Left lung (tissue), 10 donors: ENCODE data around the gene TFB1M. TPM values are rescaled to one million over a fixed set of nuclear protein-coding genes. Genes with fewer than 3 reads are reported as not detected.

ENCODE experiments used
- ATAC-seq: fragments of 200-7000 bp; cut with Tn5 transposase; one replicate; pipeline ENCODE4 v1.9.1; 2020; ENCODE audit warnings: moderate library complexity
- DNase-seq, 4 donors: peaks; one replicate each; pipeline ENCODE4 v3.0.0-alpha.2; 2013 to 2020
- H3K27ac ChIP-seq, 2 donors: fragments of 200-600 bp; sonication (generic) in 1 of 2; one replicate each; pipeline versions ENCODE4 v1.5.0 to v1.8.0; 2020 to 2021
- H3K27me3 ChIP-seq, 2 donors: fragments of 200-600 bp; sonication (generic) in 1 of 2; one replicate each; pipeline versions ENCODE4 v1.5.0 to v1.8.0; 2020 to 2021
- H3K36me3 ChIP-seq, 2 donors: fragments of 200-600 bp; sonication (generic) in 1 of 2; one replicate each; pipeline versions ENCODE4 v1.5.0 to v1.8.0; 2020 to 2021
- H3K4me1 ChIP-seq, 2 donors: fragments of 200-600 bp; one replicate each; pipeline ENCODE4 v1.8.0; 2021
- H3K4me3 ChIP-seq, 2 donors: fragments of 200-600 bp; sonication (generic) in 1 of 2; one replicate each; pipeline versions ENCODE4 v1.5.0 to v1.8.0; 2020 to 2021; ENCODE audit warnings: mild to moderate bottlenecking in 1 of 2
- H3K9me3 ChIP-seq, 2 donors: fragments of 200-600 bp; sonication (generic) in 1 of 2; one replicate each; pipeline versions ENCODE4 v1.5.0 to v1.8.0; 2020 to 2021
- intact Hi-C, 2 donors: fragments of 100-400 bp; cut with DNase I; formaldehyde crosslinking; loops; one replicate each; pipeline versions ENCODE4 v1.11.2 to v1.14.2; 2022
- polyA plus RNA-seq, 6 donors: library from polyadenylated mRNA; unstranded; fragments of 120-200 nt; gene quantifications; one replicate each; pipeline ENCODE4 v1.2.1, GENCODE V29; 2013; ENCODE audit not compliant: insufficient read length in 6 of 6
- total RNA-seq, 2 donors: library from RNA; stranded (reverse); fragmentation: NEBNext Ultra II Directional; extraction: Animal tissue kit (Norgen Biotek cat#: 25700); gene quantifications; one replicate each; pipeline ENCODE4 v1.2.1, GENCODE V29; 2021
- TF ChIP-seq, protein P1 (sequence below), 2 donors: fragments of 200-600 bp; sonication (generic) in 1 of 2; IDR thresholded peaks; one replicate each; pipeline versions ENCODE4 v1.5.0 to v1.8.0; 2021; ENCODE audit warnings: antibody characterized with exemption in 2 of 2
- donor health status: DM: no; HTN: yes; CAD: no.
- donor health status: DM: no; HTN: no; CAD: no.

The TFB1M gene
- total and polyA plus RNA-seq, 8 donors: 20.6 to 29.4 (median 24.0) TPM

DNA sequence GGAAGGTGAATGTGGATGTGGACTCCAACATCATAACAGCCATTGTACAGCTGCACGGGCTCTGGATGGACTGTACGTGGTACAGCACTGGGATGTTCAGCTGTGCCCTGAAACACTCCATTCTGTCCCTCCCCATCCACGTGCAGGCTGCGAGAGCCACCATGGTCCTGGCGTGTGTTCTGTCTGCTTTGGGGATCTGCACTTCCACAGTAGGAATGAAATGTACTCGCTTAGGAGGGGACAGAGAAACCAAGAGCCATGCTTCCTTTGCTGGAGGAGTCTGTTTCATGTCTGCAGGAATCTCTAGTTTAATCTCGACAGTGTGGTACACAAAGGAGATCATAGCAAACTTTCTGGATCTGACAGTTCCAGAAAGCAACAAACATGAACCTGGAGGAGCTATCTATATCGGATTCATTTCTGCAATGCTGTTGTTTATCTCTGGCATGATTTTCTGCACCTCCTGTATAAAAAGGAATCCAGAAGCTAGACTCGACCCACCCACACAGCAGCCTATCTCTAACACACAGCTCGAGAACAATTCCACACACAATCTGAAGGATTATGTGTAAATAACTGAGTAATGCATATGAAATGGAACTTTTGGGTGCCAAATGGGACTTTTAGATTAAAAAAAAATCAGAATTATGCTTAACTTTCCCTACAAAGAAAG lies 38.3 kb downstream of the TFB1M start:
- DNase-seq (no peak), ATAC-seq (no peak)
- TF ChIP-seq, protein P1, sequence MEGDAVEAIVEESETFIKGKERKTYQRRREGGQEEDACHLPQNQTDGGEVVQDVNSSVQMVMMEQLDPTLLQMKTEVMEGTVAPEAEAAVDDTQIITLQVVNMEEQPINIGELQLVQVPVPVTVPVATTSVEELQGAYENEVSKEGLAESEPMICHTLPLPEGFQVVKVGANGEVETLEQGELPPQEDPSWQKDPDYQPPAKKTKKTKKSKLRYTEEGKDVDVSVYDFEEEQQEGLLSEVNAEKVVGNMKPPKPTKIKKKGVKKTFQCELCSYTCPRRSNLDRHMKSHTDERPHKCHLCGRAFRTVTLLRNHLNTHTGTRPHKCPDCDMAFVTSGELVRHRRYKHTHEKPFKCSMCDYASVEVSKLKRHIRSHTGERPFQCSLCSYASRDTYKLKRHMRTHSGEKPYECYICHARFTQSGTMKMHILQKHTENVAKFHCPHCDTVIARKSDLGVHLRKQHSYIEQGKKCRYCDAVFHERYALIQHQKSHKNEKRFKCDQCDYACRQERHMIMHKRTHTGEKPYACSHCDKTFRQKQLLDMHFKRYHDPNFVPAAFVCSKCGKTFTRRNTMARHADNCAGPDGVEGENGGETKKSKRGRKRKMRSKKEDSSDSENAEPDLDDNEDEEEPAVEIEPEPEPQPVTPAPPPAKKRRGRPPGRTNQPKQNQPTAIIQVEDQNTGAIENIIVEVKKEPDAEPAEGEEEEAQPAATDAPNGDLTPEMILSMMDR (IDR thresholded peaks at IDR 0.05): no peak
- Histone ChIP-seq H3K4me1 (peaks cover 0 to 3% of the 10 kb centered on the region in 2 donors), H3K9me3 (no peaks in the 10 kb centered on the region), H3K36me3 (peaks cover 0 to 9% of the 10 kb centered on the region in 2 donors), H3K27me3 (no peaks in the 10 kb centered on the region), H3K27ac (no peak overlapping the region), H3K4me3 (no peak overlapping the region)
- intact Hi-C loops: no loop called here

DNA sequence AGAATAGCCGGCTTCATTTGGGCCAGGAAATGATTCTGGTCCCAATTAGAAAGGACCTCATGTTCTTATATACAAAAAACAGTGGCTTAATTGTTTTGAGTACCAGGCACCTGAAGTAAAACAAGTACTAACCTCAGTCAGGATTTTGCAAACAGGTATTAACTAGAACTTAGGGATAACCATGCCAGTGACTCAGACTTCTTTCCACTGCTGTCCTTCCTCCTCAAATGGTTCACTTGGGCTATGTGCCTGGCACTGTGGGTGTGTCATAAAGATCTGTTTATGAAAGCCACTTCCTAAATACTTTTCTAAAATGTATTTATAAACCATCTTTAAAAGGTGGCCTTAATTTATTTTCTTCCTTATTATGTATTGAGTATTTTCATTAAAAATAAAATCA lies 39.8 kb downstream of the TFB1M start:
- H3K4me1 ChIP-seq: peaks cover 0 to 3% of the 10 kb centered on the region in 2 donors
- no peak overlapping the region for H3K4me3 ChIP-seq
- peaks cover 0 to 9% of the 10 kb centered on the region in 2 donors for H3K36me3 ChIP-seq
- TF ChIP-seq, protein P1 (IDR thresholded peaks at IDR 0.05): no peak
- no peak overlapping the region for H3K27ac ChIP-seq
- no peaks in the 10 kb centered on the region for H3K27me3 ChIP-seq
- ATAC-seq (peak; percentile 41), DNase-seq (no peak)
- no peaks in the 10 kb centered on the region for H3K9me3 ChIP-seq
- intact Hi-C loops: no loop called here

DNA sequence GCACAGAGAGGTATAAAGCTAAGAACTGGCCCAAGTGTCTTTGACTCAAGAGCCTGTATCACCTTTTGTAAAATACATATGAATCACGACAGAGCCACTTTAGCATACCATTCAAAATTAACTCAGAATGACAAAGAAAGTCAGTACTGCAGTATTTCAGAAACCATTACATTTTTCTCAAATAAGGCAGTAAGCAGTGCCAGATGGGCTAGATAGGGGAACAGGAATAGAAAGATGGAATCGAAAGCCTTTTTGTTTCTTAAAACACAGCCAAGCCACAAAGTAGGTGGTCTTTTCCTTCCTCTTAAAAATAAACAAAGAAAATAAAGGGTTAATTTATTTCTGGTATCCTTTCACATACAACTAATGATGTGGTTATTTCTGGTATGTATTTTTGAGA lies 40.2 kb downstream of the TFB1M start:
- TF ChIP-seq, protein P1 (IDR thresholded peaks at IDR 0.05): no peak
- no peak for DNase-seq
- H3K4me1 ChIP-seq: peaks cover 0 to 3% of the 10 kb centered on the region in 2 donors
- peaks cover 0 to 9% of the 10 kb centered on the region in 2 donors for H3K36me3 ChIP-seq
- intact Hi-C loops: no loop called here
- H3K4me3 ChIP-seq: no peak overlapping the region
- ATAC-seq: no peak
- H3K27me3 ChIP-seq: no peaks in the 10 kb centered on the region
- H3K27ac ChIP-seq: no peak overlapping the region
- H3K9me3 ChIP-seq: no peaks in the 10 kb centered on the region

DNA sequence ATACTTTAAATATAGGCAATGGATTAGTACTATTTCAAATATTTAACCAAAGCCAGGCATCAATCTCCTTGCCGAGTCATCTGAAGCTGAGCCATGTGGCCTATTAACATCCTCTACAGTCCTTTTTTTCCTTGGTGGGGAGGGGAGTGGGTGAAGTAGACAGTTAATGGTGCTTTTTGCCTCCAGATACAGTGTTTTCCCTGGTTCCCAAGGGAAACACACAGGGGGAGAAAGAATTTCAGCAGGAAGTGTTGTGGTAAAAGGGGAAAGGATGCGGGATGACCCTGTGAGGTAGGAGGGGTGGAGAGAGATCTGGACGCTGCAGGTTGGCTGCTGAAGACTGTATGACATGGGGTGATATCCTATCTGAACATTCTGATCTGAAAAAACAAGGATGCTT lies 40.9 kb downstream of the TFB1M start:
- H3K4me1 ChIP-seq: peaks cover 0 to 3% of the 10 kb centered on the region in 2 donors
- H3K4me3 ChIP-seq: no peak overlapping the region
- H3K27ac ChIP-seq: peak overlapping the region in 1 of 2 donors; percentile 5
- DNase-seq (no peak), ATAC-seq (peak; percentile 55)
- peaks cover 0 to 9% of the 10 kb centered on the region in 2 donors for H3K36me3 ChIP-seq
- no peaks in the 10 kb centered on the region for H3K9me3 ChIP-seq
- TF ChIP-seq, protein P1 (IDR thresholded peaks at IDR 0.05): no peak
- intact Hi-C loops: no loop called here
- H3K27me3 ChIP-seq: no peaks in the 10 kb centered on the region

DNA sequence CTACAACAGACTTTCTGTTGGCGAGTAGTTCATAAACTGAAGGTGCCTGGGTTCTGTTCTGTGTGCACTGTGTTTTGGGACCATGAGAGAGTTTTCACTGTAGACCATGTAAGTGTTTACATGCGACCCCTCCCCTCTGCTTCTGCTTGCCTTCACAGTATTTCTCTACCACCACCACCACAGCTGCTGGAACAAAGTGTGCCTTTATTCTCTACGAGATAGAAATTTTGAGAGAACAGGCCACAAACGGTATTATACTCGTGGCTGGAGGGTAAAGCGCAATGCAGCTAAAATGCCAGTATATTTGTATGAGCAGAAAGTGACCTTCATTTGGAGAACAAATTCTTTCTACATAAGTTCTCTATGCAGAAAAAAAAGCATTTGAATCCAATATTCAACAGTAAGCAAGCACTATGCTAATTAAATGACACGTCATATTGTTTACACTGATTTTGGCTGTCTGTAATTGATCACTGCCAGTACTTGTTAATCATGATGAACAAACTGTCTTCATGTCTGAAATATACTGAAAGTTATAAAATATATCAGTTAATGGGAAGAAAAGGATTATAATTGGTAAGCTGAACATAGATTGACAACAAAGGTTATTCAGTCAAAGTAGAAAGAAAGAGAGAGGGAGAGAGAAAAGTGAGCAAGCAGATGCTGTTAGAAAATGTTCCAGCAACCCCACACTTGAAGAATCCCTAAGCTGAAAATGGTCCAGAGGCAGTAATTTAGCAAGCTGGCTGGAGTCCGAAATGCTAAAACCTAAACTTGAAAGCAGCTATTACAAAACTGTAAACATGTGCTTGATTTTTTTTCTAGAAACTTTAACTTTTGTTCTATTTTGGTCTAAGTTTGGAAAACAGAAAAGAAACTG lies 41.7 kb downstream of the TFB1M start:
- ATAC-seq (no peak), DNase-seq (peak in 2 of 4 donors; percentile 64 to 73)
- TF ChIP-seq, protein P1 (IDR thresholded peaks at IDR 0.05): no peak
- Histone ChIP-seq H3K27ac (peak overlapping the region in 1 of 2 donors; percentile 5), H3K36me3 (peaks cover 0 to 9% of the 10 kb centered on the region in 2 donors), H3K4me3 (no peak overlapping the region), H3K27me3 (no peaks in the 10 kb centered on the region), H3K4me1 (peaks cover 0 to 3% of the 10 kb centered on the region in 2 donors), H3K9me3 (no peaks in the 10 kb centered on the region)
- intact Hi-C loops: no loop called here
